Activated naive CD4-positive, alpha-beta T cell treated with anti-CD3 and anti-CD28 coated beads, Interleukin-2, amount 10 ng/mL, durations not matched to agents 7 days and 5 days (primary cell): Measurements from ENCODE around the gene SEMA3E.
"Not testable (repeated sequence)": the region's sequence is repeated elsewhere in the genome, so short reads cannot be mapped to it uniquely, and the experiment has no call there.

Source experiments
- CTCF ChIA-PET: fragments of 350-600 bp; sonication (Branson Sonifier 250); formaldehyde crosslinking; loops from one replicate; lab custom pipeline; 2021; ENCODE audit warnings: antibody characterized with exemption; lab: Charles Lee
- DNase-seq: peaks from one replicate; pipeline ENCODE4 v3.0.0-alpha.2; 2020
- H3K27ac Mint-ChIP-seq: one replicate; pipeline ENCODE4 v1.8.0; 2021; ENCODE audit warnings: mild to moderate bottlenecking, moderate library complexity, mixed read lengths
- H3K27me3 Mint-ChIP-seq: one replicate; pipeline ENCODE4 v1.8.0; 2021; ENCODE audit warnings: mild to moderate bottlenecking, mixed read lengths
- H3K36me3 Mint-ChIP-seq: one replicate; pipeline ENCODE4 v1.8.0; 2021; ENCODE audit warnings: mixed read lengths
- H3K4me1 Mint-ChIP-seq: one replicate; pipeline ENCODE4 v1.8.0; 2021; ENCODE audit warnings: mixed read lengths
- H3K4me3 Mint-ChIP-seq: one replicate; pipeline ENCODE4 v1.8.0; 2021; ENCODE audit warnings: mild to moderate bottlenecking, moderate library complexity, mixed read lengths
- H3K9me3 Mint-ChIP-seq: one replicate; pipeline ENCODE4 v1.8.0; 2021; ENCODE audit warnings: mixed read lengths

Gene SEMA3E

DNA sequence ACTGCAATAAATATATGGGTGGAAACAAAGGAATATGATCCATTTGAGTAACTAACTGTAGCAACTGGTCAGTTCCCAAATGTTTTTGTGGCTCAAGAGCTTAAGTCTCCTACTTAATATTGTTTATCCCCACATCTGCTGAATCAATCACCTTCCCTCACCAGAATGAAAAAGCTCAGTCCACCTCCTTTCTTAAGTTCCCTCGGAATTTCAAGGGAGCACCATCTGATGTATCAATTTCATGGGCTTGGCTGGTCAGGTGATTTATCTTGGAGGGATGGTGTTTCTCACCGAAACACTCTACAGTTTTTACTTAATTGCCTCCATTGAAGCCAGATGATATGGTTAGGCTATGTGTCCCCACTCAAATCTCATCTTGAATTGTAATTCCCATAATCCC, 176.6 kb downstream of the SEMA3E start:
- no peak for DNase-seq

DNA sequence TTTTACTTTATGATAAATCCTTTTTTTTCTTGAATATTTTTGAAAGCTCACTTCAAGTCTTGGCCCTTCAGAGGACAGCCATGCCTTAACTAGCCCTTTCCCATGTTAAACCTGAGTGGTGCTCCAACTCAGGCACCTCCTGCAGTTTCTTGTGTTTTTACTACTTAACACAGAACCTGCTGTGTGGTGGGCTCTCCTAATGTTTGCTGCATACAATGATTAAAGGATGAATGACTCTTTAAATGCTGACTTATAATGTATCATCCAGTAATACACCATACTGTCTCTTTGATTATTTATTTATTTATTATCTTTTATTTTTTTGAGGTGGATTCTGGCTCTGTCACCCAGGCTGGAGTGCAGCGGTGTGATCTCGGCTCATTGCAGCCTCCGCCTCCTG, 179.4 kb downstream of the SEMA3E start:
- Mint-ChIP-seq H3K9me3 (no peaks in the 10 kb centered on the region), H3K27ac (no peak overlapping the region), H3K27me3 (no peaks in the 10 kb centered on the region), H3K36me3 (no peaks in the 10 kb centered on the region), H3K4me1 (no peaks in the 10 kb centered on the region), H3K4me3 (no peak overlapping the region)
- CTCF ChIA-PET = no interaction called here
- no peak for DNase-seq

More for the DNA sequence above, 176.6 kb downstream of the SEMA3E start:
- H3K4me1 Mint-ChIP-seq = no peaks in the 10 kb centered on the region
- CTCF ChIA-PET = no interaction called here
- no peaks in the 10 kb centered on the region for H3K36me3 Mint-ChIP-seq
- no peak overlapping the region for H3K27ac Mint-ChIP-seq
- no peaks in the 10 kb centered on the region for H3K27me3 Mint-ChIP-seq
- H3K9me3 Mint-ChIP-seq = no peaks in the 10 kb centered on the region
- no peak overlapping the region for H3K4me3 Mint-ChIP-seq

DNA sequence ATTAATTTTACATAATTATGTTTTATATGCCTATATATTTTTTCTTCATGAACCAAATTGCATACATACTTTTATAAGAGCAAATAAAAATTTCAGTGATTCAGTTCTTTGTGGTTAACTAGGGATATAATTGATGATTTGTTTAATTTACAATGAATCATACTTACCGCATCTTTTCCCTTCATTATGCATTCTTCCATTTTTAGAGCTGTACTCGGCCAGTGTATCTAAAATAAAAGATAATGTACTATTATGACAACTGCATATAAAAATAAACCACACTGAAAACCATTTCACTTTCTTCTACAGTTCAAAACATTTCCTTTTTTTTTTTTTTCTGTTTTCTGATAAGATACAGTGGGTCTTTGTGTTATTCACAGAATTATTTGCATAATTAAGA, 179.9 kb downstream of the SEMA3E start:
- Mint-ChIP-seq H3K9me3 (no peaks in the 10 kb centered on the region), H3K4me3 (no peak overlapping the region), H3K4me1 (no peaks in the 10 kb centered on the region), H3K36me3 (no peaks in the 10 kb centered on the region), H3K27me3 (no peaks in the 10 kb centered on the region), H3K27ac (no peak overlapping the region)
- no peak for DNase-seq
- CTCF ChIA-PET = no interaction called here

DNA sequence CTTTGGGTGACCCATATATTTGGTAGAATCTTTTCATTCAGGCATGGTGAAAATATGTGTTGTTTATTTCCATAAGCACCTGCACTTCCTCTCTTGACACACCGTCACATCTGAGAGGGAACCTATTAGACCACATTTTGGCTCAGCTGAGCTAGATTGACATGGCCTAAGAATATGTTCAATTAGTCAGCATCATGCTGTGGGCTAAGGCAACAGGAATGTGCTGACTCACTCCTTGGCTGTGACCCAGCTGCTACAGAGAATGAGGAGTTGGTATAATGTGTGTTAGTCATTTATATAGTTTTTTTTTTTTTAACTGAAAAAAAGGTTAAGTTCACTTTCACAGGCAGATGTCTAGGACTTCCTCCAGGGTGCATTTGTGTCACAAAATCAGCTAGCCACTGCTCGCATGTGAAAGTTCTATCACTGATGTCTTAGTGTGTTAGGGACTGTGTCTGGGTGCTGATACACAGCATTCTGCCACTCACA, 180.6 kb downstream of the SEMA3E start:
- CTCF ChIA-PET = no interaction called here
- no peak overlapping the region for H3K27ac Mint-ChIP-seq
- no peak for DNase-seq
- H3K27me3 Mint-ChIP-seq = no peaks in the 10 kb centered on the region
- no peaks in the 10 kb centered on the region for H3K9me3 Mint-ChIP-seq
- no peaks in the 10 kb centered on the region for H3K36me3 Mint-ChIP-seq
- H3K4me3 Mint-ChIP-seq = no peak overlapping the region
- H3K4me1 Mint-ChIP-seq = no peaks in the 10 kb centered on the region

DNA sequence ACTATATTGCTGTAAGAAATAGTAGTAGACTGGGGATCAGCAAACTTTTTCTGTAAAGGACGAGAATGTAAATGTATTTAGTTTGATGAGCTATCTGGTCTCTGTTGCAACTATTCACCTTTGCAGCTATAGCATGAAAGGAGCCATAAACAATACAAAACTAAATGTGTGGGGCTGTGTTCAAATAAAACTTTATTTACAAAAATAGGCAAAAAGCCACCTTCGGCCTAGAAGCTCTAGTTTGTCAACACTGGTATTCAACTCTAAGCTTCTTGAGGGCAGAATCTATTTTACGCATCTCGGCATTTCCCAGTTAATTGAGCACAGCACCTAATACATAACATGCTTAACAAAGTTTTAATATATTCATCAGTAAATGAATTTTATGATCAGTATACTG, 181.4 kb downstream of the SEMA3E start:
- Mint-ChIP-seq H3K4me1 (no peaks in the 10 kb centered on the region), H3K4me3 (no peak overlapping the region), H3K27me3 (no peaks in the 10 kb centered on the region), H3K9me3 (no peaks in the 10 kb centered on the region), H3K36me3 (no peaks in the 10 kb centered on the region), H3K27ac (no peak overlapping the region)
- CTCF ChIA-PET = no interaction called here
- DNase-seq = no peak

DNA sequence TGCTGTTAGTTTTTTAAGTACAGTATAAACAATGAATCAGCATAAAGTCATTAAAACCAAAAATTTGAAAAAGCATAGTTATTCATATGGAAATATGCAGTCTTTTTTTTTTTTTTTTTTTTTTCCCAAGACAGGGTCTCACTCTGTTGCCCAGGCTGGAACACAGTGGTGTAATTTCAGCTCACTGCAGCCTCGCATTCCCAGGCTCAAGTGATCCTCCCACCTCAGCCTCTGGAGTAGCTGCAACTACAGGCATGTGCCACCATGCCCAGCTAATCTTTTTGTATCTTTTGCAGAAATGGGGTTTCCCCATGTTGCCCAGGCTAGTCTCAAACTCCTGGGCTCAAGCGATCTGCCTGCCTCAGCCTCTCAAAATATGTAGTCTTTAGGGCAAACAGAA, 182.0 kb downstream of the SEMA3E start:
- Mint-ChIP-seq H3K36me3 (no peaks in the 10 kb centered on the region), H3K4me3 (no peak overlapping the region), H3K27me3 (no peaks in the 10 kb centered on the region), H3K27ac (no peak overlapping the region), H3K9me3 (peaks cover 2% of the 10 kb centered on the region), H3K4me1 (no peaks in the 10 kb centered on the region)
- no peak for DNase-seq
- CTCF ChIA-PET = no interaction called here

DNA sequence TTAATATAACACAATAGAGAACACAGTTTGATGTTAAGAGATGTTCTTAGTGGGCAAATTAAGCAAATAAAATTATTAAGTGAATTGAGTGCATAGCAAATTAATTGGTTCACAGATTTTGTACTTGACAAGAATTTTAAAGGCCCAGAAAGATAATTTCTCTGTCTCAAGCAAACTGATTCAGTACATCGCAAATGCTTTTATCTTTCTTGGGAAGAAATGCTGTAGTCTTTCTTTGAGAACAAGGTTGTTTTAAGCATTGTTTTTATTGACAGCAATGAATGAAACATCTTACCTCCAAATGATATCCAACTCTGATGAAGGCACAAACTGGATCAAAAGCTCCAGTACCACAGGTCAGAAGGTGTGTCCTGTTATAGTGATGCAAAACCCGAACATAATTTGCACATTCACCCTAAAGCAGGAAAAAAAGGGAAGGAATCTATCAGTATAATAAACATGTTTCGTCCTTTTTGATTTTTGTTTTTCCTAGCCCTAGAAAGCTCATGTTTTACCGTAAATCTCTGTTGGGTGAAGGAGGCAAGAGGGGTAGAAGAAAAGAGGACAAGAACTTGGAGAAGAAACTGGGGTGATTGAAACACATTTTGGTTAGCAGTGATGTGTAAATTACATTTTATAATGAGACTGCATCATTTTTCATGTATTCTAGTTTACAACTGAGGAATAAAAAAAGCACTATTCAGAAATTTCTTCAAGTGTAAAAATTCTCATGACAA, 182.6 kb downstream of the SEMA3E start:
- CTCF ChIA-PET = no interaction called here
- Mint-ChIP-seq H3K27ac (no peak overlapping the region), H3K4me3 (no peak overlapping the region), H3K27me3 (no peaks in the 10 kb centered on the region), H3K36me3 (no peaks in the 10 kb centered on the region), H3K9me3 (peaks cover 2% of the 10 kb centered on the region), H3K4me1 (no peaks in the 10 kb centered on the region)
- no peak for DNase-seq

DNA sequence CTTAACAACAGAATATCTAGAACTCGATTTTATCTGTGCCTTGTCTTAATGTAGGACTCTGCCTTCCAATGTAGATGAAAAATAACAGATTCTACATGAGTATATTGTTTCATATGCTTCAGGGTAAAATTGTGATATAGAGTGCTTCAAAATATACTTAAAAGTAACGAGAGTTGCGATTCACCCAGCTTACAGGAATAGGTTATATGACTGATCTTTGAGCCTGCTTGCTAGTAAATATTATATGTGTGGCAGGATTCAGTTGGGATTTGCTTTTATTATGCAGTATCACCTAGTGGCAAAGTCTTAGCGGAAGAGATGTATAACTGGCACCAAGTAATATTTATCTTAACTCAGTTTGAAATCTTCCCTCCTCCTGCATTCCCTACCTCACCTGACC, 183.3 kb downstream of the SEMA3E start:
- CTCF ChIA-PET = interaction anchor here (0.7 kb wide), 1 partner anchor 452 kb away, joined by 3 read pairs; no protein-coding TSS in a partner anchor
- Mint-ChIP-seq H3K4me1 (no peaks in the 10 kb centered on the region), H3K9me3 (peaks cover 6% of the 10 kb centered on the region), H3K36me3 (no peaks in the 10 kb centered on the region), H3K27me3 (no peaks in the 10 kb centered on the region), H3K4me3 (no peak overlapping the region), H3K27ac (no peak overlapping the region)
- no peak for DNase-seq

DNA sequence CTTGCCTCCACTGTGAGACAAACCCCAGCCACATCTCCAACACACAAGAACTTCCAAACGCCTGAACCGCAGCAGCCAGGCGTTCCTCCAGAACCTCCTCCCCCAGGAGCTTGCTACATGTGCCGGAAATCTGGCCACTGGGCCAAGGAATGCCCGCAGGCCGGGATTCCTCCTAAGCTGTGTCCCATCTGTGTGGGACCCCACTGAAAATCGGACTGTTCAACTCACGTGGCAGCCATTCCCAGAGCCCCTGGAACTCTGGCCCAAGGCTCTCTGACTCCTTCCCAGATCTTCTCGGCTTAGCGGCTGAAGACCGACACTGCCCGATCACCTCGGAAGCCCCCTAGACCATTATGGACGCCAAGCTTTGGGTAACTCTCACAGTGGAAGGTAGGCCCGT, 187.1 kb downstream of the SEMA3E start:
- H3K9me3 Mint-ChIP-seq, DNase-seq, H3K27me3 Mint-ChIP-seq, H3K4me3 Mint-ChIP-seq, CTCF ChIA-PET, H3K4me1 Mint-ChIP-seq, H3K27ac Mint-ChIP-seq, H3K36me3 Mint-ChIP-seq: not testable (repeated sequence)

DNA sequence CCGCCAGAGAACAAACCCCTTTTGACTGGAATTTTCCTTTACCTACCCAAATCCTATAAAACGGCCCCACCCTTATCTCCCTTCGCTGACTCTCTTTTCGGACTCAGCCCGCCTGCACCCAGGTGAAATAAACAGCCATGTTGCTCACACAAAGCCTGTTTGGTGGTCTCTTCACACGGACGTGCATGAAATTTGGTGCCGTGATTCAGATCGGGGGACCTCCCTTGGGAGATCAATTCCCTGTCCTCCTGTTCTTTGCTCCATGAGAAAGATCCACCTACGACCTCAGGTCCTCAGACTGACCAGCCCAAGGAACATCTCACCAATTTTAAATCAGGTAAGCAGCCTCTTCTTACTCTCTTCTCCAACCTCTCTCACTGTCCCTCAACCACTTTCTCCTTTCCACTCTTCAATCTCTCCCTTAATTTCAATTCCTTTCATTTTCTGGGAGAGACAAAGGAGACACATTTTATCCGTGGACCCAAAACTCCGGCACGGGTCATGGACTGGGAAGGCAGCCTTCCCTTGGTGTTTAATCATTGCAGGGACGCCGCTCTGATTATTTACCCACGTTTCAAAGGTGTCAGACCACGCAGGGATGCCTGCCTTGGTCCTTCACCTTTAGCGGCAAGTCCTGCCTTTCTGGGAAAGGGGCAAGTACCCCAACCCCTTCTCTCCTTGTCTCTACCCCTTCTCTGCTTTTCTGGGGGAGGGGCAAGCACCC, 188.8 kb downstream of the SEMA3E start:
- DNase-seq, H3K9me3 Mint-ChIP-seq, H3K27me3 Mint-ChIP-seq, CTCF ChIA-PET, H3K4me3 Mint-ChIP-seq, H3K36me3 Mint-ChIP-seq, H3K27ac Mint-ChIP-seq, H3K4me1 Mint-ChIP-seq: not testable (repeated sequence)

DNA sequence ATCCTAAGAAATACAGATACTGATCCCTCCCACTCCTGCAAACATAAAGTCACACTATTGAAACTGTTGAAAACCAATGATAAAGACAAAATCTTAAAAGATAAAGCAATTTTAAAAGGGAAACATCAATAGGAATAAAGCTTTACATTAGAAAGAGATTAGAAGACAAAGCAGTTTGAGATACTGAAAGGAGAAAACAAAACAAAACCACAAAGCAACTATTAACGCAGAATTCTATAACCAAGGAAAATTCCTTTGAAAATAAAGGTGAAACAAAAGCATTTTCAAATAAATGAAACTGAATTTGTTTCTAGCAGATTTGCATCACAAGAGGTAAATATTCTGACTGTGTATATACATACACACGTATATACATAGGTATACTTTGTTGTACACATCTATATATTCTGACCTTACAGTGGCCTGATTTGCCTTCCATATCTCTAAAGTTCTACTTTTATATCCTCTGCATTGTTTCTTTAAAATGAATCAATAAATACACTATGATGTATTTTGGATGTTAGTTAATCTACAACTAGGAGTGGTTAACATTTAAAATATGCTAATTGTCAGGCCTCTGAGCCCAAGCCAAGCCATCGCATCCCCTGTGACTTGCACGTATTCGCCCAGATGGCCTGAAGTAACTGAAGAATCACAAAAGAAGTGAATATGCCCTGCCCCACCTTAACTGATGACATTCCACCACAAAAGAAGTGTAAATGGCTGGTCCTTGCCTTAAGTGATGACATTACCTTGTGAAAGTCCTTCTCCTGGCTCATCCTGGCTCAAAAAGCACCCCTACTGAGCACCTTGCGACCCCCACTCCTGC, 189.6 kb downstream of the SEMA3E start:
- CTCF ChIA-PET, H3K4me1 Mint-ChIP-seq, H3K4me3 Mint-ChIP-seq, H3K36me3 Mint-ChIP-seq, DNase-seq, H3K9me3 Mint-ChIP-seq, H3K27ac Mint-ChIP-seq, H3K27me3 Mint-ChIP-seq: not testable (repeated sequence)

DNA sequence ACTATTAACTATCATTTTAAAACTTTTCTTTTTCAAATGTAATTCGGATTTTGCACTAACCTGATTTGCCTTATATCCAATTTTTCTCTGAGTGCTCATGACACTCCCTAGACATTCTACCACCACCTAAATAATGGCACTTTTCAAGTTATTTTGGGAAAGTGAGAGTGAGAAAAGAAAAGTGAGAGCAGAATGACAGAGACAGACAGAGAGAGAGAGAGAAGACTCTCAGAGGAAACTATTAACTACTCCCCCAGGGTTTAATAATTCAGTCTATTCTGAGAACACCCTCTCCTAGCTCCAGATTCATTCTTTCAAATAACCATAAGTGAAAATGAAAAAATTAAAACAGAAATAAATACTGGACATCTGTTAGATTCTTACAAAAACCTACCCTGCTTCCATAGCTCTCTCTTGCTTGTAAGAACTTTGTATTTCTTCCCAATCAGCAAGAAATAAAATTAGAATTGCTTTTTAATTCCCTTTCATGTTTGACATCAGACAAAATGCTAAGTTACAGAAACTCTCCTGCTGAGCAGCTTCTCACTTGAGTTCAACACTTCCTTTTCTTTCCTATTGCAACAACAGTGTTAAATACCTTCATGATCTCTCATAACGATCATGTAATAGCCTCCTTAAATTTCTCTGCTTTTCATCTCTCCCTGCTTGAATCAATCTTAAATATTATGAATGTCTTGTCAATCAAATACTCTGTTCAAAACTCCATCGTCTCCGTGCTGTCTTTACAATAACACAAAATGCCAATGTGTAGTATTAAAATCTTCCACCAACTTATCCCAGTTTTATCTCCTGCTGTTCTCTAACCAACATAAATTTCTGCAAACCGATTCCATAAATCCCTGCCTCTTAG, 191.7 kb downstream of the SEMA3E start:
- Mint-ChIP-seq H3K27ac (no peak overlapping the region), H3K4me3 (no peak overlapping the region), H3K27me3 (no peaks in the 10 kb centered on the region), H3K4me1 (no peaks in the 10 kb centered on the region), H3K36me3 (no peaks in the 10 kb centered on the region), H3K9me3 (peaks cover 4% of the 10 kb centered on the region)
- CTCF ChIA-PET = no interaction called here
- no peak for DNase-seq

DNA sequence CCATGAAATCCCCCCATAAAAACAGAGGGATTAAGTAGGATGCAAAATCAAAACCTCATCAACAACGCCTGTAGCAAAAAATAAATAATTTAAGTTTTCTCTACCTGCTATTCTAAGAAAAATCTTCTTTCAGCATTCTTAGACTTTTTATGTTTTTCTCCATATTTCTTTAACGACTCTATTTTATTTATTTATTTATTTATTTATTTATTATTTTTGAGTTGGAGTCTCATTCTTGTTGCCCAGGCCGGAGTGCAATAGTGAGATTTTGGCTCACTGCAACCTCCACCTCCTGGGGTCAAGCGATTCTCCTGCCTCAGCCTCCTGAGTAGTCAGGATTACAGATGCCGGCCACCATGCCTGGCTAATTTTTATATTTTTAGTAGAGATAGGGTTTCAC, 192.5 kb downstream of the SEMA3E start:
- no peaks in the 10 kb centered on the region for H3K4me1 Mint-ChIP-seq
- no peak overlapping the region for H3K4me3 Mint-ChIP-seq
- no peak overlapping the region for H3K27ac Mint-ChIP-seq
- H3K9me3 Mint-ChIP-seq = peaks cover 4% of the 10 kb centered on the region
- no peaks in the 10 kb centered on the region for H3K36me3 Mint-ChIP-seq
- H3K27me3 Mint-ChIP-seq = no peaks in the 10 kb centered on the region
- no peak for DNase-seq
- CTCF ChIA-PET = no interaction called here

DNA sequence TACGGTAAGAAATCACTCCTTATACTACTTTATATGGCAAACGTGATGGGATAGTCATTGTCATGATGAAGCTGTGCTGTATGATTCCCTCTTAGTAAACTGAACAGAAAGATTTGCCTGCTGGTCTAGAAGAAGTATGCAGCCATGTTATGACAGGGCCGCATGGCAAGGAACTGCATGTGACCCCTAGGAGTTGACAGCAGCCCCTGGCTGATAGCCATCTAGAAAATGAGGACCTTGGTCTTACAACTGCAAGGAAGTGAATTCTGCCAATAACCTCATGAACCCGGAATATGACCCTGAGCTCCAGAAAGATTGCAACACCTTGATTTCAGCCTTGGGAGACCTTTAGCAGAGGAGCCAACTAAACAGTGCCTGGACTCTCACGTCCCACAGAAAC, 193.3 kb downstream of the SEMA3E start:
- CTCF ChIA-PET = no interaction called here
- no peak overlapping the region for H3K27ac Mint-ChIP-seq
- no peak for DNase-seq
- no peaks in the 10 kb centered on the region for H3K27me3 Mint-ChIP-seq
- no peaks in the 10 kb centered on the region for H3K36me3 Mint-ChIP-seq
- H3K4me1 Mint-ChIP-seq = no peaks in the 10 kb centered on the region
- H3K9me3 Mint-ChIP-seq = no peaks in the 10 kb centered on the region
- H3K4me3 Mint-ChIP-seq = no peak overlapping the region
